ENCODE measurements around the gene AMPD3.

Gene AMPD3

GRCh38 chr11:10438458-10438857 is 16.6 kb upstream of the AMPD3 start:
- no peak for DNase-seq

DNA sequence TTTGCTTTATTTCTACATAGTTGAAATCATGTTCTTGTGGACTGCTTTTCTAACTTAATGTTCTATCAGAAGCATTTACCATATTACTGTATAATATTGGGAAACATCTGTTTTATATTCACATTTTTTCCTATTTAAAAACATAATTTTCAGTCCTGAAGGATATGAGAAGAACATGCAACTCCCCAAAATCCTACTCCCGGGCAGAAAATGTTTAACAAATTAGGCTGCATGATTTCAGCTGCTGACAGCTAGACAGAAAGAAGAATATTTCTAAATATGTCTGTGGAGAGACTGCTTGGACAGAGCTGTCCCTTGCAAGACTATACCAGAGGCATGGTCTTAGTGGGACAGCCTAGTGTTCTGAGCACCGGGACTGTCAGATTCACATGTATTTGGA is 15.7 kb upstream of the AMPD3 start:
- DNase-seq, result no peak

- no peak for DNase-seq
Measured at GRCh38 chr11:10439924-10440323, 15.1 kb upstream of the AMPD3 start.

DNA sequence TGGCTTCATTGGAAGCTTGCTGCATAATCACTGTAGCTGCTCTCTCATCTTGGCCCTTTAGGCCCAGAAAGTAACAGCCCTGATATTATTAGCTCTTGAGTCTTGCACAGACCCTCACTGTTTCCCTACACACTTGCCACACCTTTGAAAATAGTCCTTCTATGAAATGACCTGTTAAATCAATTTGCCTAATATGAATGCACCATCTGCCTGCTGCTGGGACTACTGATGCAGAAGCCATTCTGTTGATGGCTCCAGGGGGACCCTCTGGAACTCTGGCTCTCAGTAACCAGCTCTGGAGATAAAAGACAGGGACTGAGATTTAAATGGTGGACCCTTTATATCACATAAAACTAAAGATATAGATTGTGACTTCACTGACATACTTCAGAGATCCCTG is 14.7 kb upstream of the AMPD3 start:
- no peak for DNase-seq

DNA sequence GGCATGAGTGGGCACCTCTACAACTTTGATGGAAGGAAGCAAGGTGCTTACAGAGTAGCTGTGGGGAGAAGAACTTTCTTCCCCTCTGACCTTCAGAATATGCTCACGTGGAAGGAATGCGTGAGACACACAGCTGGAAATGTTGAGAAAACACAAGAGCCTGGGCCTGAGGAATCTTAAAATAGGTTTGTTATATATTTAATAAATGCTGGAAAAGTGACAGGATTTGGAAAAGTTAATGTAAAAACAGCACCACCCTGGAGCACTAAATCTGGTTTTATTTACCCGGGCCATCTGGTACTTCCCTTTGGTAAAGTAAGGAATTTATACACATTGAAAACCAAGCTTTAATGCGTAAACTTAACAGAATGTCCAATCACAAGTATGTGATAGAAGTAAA is 14.0 kb upstream of the AMPD3 start:
- DNase-seq, result no peak

DNA sequence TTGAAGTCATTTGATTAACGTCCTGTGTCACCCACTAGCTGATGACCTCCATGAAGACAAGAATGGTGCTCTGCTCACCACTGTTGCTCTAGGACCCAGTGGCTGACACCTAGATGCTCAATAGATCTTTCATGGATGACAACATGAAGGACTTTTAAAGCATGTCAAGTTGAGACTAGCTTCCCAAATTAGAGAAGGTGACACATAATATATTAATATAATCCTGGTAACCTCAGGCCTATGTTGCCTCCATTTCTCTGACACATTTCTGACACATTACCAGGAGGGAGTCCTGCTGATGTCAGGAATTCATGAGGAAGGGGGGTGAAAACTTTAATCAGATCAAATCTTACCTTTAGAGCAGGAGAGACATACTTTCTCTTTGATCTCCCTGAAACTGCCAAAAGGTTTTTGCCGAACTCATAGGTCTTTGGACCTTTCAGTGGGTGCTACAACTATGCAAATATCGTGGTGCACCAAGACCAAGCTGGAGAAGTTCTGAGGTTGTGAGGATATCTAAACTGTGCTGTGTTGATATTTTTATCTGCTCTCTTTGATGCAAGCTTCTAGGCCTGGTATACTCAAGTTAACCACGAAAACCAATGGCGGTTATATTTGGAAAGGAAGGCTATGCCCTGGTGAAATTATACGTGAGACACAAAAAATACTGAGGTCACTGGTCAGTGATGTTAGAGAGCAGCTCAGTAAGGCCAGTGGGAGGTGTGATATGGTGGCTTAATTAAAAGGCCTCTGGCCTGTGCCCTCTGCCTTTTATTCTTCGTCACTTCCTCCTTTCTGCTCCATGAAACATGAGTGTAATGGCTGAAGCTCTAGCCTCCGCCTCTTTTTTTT is 13.2 kb upstream of the AMPD3 start:
- DNase-seq, result no peak

DNA sequence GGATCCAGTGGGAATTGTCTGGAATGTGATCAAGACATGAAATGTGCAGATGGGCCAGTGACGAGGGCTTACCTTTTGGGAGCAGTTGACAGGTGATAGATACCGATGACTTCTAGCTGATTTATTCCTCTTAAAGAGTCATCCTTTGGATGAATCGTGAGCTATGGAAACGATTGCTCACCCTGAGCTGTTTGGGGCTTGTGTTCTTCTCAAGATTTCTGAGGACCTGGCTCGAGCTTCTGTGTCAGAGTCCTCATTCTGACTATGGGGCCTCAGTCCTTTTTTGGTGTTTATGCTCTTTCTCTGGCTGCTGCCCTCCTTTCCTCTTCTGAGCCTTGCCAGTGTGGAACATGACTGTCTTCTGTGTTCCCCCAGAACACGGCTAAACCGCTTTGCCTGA is 11.9 kb upstream of the AMPD3 start:
- no peak for DNase-seq

GRCh38 chr11:10443721-10444235 is 11.3 kb upstream of the AMPD3 start:
- DNase-seq, result no peak

DNA sequence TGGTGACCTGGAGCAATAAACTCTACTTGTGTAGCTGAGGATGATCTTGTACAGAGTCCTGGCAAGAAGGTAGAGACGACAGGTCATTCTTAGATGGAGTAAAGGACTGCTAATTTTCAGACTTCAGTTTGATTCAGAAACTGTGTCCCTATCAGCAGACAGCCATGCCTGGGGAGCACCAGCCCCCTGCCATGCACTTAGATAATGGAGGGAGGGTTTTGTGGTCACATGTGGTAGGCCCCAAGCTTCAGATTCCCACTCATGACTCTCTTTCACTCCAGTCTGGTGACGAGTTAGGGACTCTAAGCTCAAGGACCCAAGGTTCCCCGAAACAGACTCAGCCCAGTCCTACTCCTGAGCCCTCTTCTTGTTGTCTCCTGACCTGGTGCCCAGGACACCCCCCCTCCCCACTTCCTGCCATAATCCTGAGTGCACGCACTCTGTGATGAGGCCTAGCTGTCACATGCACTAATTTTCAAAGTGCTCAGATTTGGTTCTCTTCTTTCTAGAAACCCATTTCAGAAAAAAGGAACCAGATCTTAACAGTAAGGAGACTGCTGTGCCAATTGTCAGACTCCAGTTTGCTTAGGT is 10.2 kb upstream of the AMPD3 start:
- DNase-seq, result no peak

GRCh38 chr11:10447445-10447844 is 7.6 kb upstream of the AMPD3 start:
- DNase-seq, result no peak

GRCh38 chr11:10450462-10451425 is 4.3 kb upstream of the AMPD3 start:
- peak in 5 of 14 donors; percentile 46 to 81 (median 66) for DNase-seq

DNA sequence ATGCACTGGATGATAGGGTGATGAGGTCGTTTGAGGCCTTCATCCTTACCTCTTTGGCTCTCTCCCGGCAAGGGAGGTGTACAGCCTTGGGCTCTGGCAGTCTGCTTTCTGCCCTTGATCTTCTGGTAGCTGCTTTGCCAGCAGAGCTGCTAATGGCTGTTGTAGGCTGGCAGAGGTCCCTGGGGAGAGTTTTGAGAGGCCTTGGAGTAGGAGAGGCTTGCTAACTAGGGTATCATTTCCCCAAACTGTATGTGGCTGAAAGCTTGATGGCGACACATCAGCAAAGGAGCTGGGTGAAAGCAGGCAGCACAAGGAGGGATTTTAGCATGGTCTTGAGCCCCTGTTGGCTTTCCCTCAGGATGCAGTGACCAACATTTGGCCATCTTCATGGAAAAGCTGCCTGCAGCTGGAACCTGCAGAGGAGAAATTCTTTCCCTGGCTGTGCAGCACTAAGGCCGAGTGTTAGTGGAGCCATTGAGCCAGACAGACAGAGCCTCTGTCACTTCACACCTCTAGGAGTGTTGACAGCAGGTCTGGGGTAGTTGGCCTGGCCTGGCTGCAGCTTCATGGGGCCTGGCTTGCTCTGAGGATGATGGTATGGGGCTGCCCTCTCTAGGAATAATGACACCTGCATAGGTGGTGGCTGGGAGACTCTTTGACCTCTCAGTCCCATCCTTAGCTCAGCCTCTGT is 3.5 kb upstream of the AMPD3 start:
- peak in 8 of 14 donors; percentile 26 to 67 (median 56) for DNase-seq

- DNase-seq, result peak in 3 of 14 donors; percentile 33 to 43 (median 35)
Measured at GRCh38 chr11:10452211-10452767, 2.8 kb upstream of the AMPD3 start.

- DNase-seq, result no peak
Measured at GRCh38 chr11:10453261-10453660, 1.8 kb upstream of the AMPD3 start.

DNA sequence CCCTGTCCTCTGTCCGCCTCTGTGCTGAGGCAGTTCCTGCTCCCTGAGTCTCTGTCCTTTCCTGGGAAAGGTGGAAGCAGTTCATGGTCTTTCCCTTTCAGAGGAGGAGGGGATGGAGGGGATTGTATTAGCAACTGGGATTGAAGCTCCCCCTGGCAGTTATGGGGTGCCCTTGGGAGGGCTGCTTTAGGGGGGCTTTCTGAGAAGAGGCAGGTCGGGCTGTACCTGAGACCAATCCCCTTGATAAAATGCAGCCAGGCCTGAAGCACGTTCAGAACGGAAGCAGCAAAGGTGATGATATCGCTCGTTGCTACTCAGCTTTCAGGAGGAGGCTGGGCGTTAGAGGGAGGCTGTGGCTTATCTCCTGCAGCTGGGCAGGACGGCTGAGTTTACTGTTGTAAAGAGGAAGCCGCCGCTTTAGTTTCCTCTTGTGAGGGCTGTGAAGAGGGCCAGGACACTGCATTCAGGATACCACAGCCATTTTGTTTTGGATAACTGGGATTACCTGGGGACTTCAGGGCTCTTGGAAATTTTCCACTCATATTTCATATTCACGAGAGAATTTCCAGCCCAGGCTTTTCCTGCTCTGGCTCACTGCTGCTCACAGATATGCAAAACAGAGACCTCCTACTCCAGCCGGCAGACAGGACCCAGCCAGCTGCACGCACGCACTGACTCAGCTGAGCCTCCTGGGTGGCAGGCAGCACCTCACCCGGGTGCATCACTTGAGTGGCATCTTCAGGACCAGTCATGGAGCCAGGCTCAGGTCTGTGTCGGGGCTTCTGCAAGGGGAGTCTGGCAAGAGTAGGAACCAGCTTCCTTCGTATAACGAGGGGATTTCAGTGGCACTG is 798 bp downstream of the AMPD3 start:
- peak in 5 of 14 donors; percentile 44 to 66 (median 57) for DNase-seq

DNA sequence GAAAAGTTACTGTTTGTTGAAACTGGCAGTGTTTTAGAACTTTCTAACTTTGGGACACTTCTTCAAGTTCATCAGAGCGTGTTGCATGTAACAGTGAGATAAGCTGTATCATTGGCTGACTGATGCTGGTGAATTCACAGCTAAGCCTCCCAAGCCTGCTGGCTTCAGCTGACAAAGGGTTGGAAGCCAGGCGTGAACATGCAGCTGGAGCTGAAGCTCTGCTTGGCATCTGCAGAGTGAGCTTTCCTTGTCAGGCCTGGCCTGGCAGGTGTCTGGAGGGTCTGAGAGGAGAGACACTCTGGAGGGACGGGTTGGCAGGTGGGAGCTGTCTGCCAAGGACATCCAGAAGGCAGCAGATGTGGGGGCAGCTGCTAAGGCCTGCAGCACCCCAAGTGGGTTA is 1.5 kb downstream of the AMPD3 start:
- DNase-seq, result peak in 2 of 14 donors; percentile 34 to 36

- no peak for DNase-seq
Measured at GRCh38 chr11:10457901-10458300, 2.8 kb downstream of the AMPD3 start.

GRCh38 chr11:10459029-10459970 is 4.2 kb downstream of the AMPD3 start:
- peak in 3 of 14 donors; percentile 16 to 58 (median 30) for DNase-seq

DNA sequence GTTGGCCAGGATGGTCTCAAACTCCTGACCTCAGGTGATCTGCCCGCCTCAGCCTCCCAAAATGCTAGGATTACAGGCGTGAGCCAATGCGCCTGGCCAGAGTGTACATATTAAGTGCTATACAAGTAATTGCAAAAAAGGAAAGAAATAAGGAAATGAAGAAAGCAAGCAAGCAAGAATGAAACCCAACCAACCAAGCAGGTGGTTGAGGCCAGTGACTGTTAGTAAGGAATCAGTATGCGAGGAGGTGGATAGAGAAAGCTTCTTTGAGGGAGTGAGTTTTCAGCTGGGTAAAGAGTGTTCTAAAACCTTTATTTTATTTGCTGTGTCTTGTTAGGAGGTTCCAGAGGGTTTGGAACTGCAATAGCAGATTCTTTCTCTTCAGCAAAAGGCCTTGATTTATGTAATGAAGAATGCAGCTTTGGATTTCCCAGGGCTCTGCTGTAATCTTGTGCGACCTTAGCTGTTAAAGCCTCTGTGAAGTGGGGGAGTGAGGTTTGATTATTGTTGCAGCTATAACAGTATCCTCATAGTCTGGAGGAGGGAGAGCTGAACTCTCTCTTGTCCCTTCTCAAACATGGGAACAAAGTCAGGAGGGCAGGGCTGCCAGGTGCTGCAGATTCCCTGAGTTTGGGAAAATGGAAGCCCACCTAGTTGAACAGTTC is 5.7 kb downstream of the AMPD3 start:
- DNase-seq, result no peak
